GM23248 (cell line): ENCODE measurements around the gene CMBL.

ENCODE experiments used
- EZH2 ChIP-seq: fragments of 200-600 bp; sonication (generic); IDR thresholded peaks from 2 replicates; pipeline ENCODE4 v1.6.1; 2018; ENCODE audit warnings: antibody characterized with exemption, mild to moderate bottlenecking; ENCODE audit not compliant: insufficient read depth, poor library complexity, severe bottlenecking
- EZH2phosphoT487 ChIP-seq: fragments of 200-600 bp; sonication (generic); IDR thresholded peaks from 2 replicates; pipeline ENCODE4 v1.6.1; 2018; ENCODE audit warnings: antibody characterized with exemption, moderate library complexity, mild to moderate bottlenecking, low read depth; ENCODE audit not compliant: insufficient read depth

DNA sequence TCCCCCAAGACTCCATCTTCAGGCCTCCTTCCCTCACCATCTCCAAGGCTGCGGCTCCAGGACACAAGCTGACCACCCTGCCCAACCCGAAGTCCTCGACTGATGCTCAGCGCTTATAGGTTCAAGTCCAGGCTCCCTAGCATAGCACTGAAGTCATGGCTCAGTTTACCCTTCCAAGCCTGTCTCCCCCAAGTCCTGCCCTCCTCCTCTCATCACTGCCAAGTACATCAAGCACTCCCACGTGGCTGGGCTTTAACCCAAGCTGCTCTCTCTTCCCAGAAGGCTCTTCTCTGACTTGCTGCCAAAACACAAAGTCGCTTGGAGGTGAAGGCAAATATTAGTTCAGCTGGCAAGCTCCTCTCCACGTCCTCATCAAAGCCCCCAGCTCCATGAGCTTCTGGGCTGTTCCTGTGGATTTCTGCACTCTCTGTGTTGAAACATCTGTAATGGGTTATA lies 23.7 kb upstream of the CMBL start:
- TF ChIP-seq EZH2 = no peak
- TF ChIP-seq EZH2phosphoT487 = no peak
